Lower leg skin (tissue), 3 donors: ENCODE data around the gene FOXK1.

Experiments used
- CTCF ChIP-seq, 3 donors: fragments of 450-650 bp; IDR thresholded peaks; one replicate each; pipeline ENCODE4 v1.5.1; 2016; ENCODE audit warnings: antibody characterized with exemption in 3 of 3, mild to moderate bottlenecking in 3 of 3, moderate library complexity in 2 of 3
- POLR2A ChIP-seq, 2 donors: fragments of 450-650 bp; IDR thresholded peaks; one replicate each; pipeline ENCODE4 v1.6.1; 2016 to 2017; ENCODE audit warnings: antibody characterized with exemption in 2 of 2, mild to moderate bottlenecking in 1 of 2, moderate library complexity in 1 of 2

- TF ChIP-seq CTCF (IDR thresholded peaks at IDR 0.05) (no peak), POLR2A (IDR thresholded peaks at IDR 0.05) (no peak)
These were observed 16.7 kb downstream of the FOXK1 start for GRCh38 chr7:4698707-4699275.
